ENCODE data around the gene UBN1.

- no peak for TF ChIP-seq ZNF70 (CRISPR knock-in tag; IDR thresholded peaks at IDR 0.05)
- no peak for TF ChIP-seq ZFP3 (CRISPR knock-in tag; IDR thresholded peaks at IDR 0.05)
- TF ChIP-seq ZFP30 (CRISPR knock-in tag; IDR thresholded peaks at IDR 0.05): no peak
- TF ChIP-seq ARNTL (CRISPR knock-in tag; IDR thresholded peaks at IDR 0.05; ENCODE audit: borderline replicate concordance, low read depth): no peak
These were observed 46.0 kb upstream of the UBN1 start for GRCh38 chr16:4801051-4801961.
